ENCODE data around the gene INPP5D.

The INPP5D gene

GRCh38 chr2:233178994-233179847 lies 119.1 kb downstream of the INPP5D start:
- no peak for ATAC-seq (ENCODE audit: insufficient read depth, low read depth)
- Histone ChIP-seq H3K4me3 (ENCODE audit: low read depth in 1 of 2, low read length in 2 of 2) (no peak overlapping the region), H3K27me3 (ENCODE audit: insufficient read depth, low read length, poor library complexity) (no peaks in the 10 kb centered on the region), H3K36me3 (ENCODE audit: insufficient read depth, low read length) (peaks cover 55% of the 10 kb centered on the region), H3K9me3 (ENCODE audit: insufficient read depth, low read length, severe bottlenecking) (peaks cover 2% of the 10 kb centered on the region), H3K4me2 (ENCODE audit: insufficient read depth, low read length) (no peak overlapping the region), H4K20me1 (ENCODE audit: insufficient read depth, low read length) (no peaks in the 10 kb centered on the region), H2AFZ (ENCODE audit: low read depth, low read length) (no peak overlapping the region), H3K9ac (ENCODE audit: low read depth, low read length) (no peak overlapping the region), H3K79me2 (ENCODE audit: insufficient read depth, low read length) (no peaks in the 10 kb centered on the region), H3K4me1 (ENCODE audit: insufficient read depth, low read length) (no peaks in the 10 kb centered on the region), H3K27ac (ENCODE audit: low read length) (no peak overlapping the region)
- no peak for DNase-seq
- TF ChIP-seq, protein P1, sequence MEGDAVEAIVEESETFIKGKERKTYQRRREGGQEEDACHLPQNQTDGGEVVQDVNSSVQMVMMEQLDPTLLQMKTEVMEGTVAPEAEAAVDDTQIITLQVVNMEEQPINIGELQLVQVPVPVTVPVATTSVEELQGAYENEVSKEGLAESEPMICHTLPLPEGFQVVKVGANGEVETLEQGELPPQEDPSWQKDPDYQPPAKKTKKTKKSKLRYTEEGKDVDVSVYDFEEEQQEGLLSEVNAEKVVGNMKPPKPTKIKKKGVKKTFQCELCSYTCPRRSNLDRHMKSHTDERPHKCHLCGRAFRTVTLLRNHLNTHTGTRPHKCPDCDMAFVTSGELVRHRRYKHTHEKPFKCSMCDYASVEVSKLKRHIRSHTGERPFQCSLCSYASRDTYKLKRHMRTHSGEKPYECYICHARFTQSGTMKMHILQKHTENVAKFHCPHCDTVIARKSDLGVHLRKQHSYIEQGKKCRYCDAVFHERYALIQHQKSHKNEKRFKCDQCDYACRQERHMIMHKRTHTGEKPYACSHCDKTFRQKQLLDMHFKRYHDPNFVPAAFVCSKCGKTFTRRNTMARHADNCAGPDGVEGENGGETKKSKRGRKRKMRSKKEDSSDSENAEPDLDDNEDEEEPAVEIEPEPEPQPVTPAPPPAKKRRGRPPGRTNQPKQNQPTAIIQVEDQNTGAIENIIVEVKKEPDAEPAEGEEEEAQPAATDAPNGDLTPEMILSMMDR (IDR thresholded peaks at IDR 0.05; ENCODE audit: borderline replicate concordance, extremely low read depth, low read length, poor library complexity, severe bottlenecking), result no peak
- TF ChIP-seq EZH2 (IDR thresholded peaks at IDR 0.05; ENCODE audit: borderline replicate concordance, low read depth, low read length, severe bottlenecking), result no peak

- Histone ChIP-seq H2AFZ (ENCODE audit: low read depth, low read length) (no peak overlapping the region), H4K20me1 (ENCODE audit: insufficient read depth, low read length) (no peaks in the 10 kb centered on the region), H3K4me3 (ENCODE audit: low read depth in 1 of 2, low read length in 2 of 2) (no peak overlapping the region), H3K4me2 (ENCODE audit: insufficient read depth, low read length) (no peak overlapping the region), H3K36me3 (ENCODE audit: insufficient read depth, low read length) (peaks cover 60% of the 10 kb centered on the region), H3K4me1 (ENCODE audit: insufficient read depth, low read length) (no peaks in the 10 kb centered on the region), H3K9ac (ENCODE audit: low read depth, low read length) (no peak overlapping the region), H3K79me2 (ENCODE audit: insufficient read depth, low read length) (no peaks in the 10 kb centered on the region), H3K27ac (ENCODE audit: low read length) (no peak overlapping the region), H3K27me3 (ENCODE audit: insufficient read depth, low read length, poor library complexity) (no peaks in the 10 kb centered on the region), H3K9me3 (ENCODE audit: insufficient read depth, low read length, severe bottlenecking) (peaks cover 2% of the 10 kb centered on the region)
- ATAC-seq (ENCODE audit: insufficient read depth, low read depth) (no peak), DNase-seq (no peak)
- TF ChIP-seq, protein P1 (IDR thresholded peaks at IDR 0.05; ENCODE audit: borderline replicate concordance, extremely low read depth, low read length, poor library complexity, severe bottlenecking), result no peak
- no peak for TF ChIP-seq EZH2 (IDR thresholded peaks at IDR 0.05; ENCODE audit: borderline replicate concordance, low read depth, low read length, severe bottlenecking)
Measured at GRCh38 chr2:233179848-233180366, 119.8 kb downstream of the INPP5D start.

GRCh38 chr2:233183869-233184418 lies 123.8 kb downstream of the INPP5D start:
- ATAC-seq (ENCODE audit: insufficient read depth, low read depth), result no peak
- Histone ChIP-seq H3K79me2 (ENCODE audit: insufficient read depth, low read length) (no peaks in the 10 kb centered on the region), H3K4me2 (ENCODE audit: insufficient read depth, low read length) (no peak overlapping the region), H3K9ac (ENCODE audit: low read depth, low read length) (no peak overlapping the region), H3K4me3 (ENCODE audit: low read depth in 1 of 2, low read length in 2 of 2) (no peak overlapping the region), H3K27ac (ENCODE audit: low read length) (no peak overlapping the region), H4K20me1 (ENCODE audit: insufficient read depth, low read length) (no peaks in the 10 kb centered on the region), H3K27me3 (ENCODE audit: insufficient read depth, low read length, poor library complexity) (no peaks in the 10 kb centered on the region), H3K9me3 (ENCODE audit: insufficient read depth, low read length, severe bottlenecking) (peaks cover 2% of the 10 kb centered on the region), H3K4me1 (ENCODE audit: insufficient read depth, low read length) (no peaks in the 10 kb centered on the region), H3K36me3 (ENCODE audit: insufficient read depth, low read length) (peaks cover 64% of the 10 kb centered on the region), H2AFZ (ENCODE audit: low read depth, low read length) (no peak overlapping the region)
- DNase-seq, result no peak
- TF ChIP-seq, protein P1 (IDR thresholded peaks at IDR 0.05; ENCODE audit: borderline replicate concordance, extremely low read depth, low read length, poor library complexity, severe bottlenecking), result no peak
- no peak for TF ChIP-seq EZH2 (IDR thresholded peaks at IDR 0.05; ENCODE audit: borderline replicate concordance, low read depth, low read length, severe bottlenecking)
